Skeletal muscle tissue (tissue), 5 donors: Measurements from ENCODE around the gene ICA1. TPM values are rescaled to one million over a fixed set of nuclear protein-coding genes. Genes with fewer than 3 reads are reported as not detected.
"Not testable (repeated sequence)": the region's sequence is repeated elsewhere in the genome, so short reads cannot be mapped to it uniquely, and the experiment has no call there.

ENCODE experiments used
- H3K27ac ChIP-seq: one replicate; pipeline ENCODE4 v1.7.0; 2013; ENCODE audit warnings: mild to moderate bottlenecking, low read depth, low read length, inconsistent platforms
- H3K27me3 ChIP-seq, 3 donors: one replicate each; pipeline ENCODE4 v1.7.0; 2013; ENCODE audit warnings: low read length in 3 of 3; ENCODE audit not compliant: control insufficient read depth in 3 of 3, insufficient read depth in 3 of 3
- H3K36me3 ChIP-seq, 3 donors: one replicate each; pipeline ENCODE4 v1.7.0; 2013; ENCODE audit warnings: low read length in 3 of 3; ENCODE audit not compliant: control insufficient read depth in 3 of 3, insufficient read depth in 3 of 3
- H3K4me1 ChIP-seq, 3 donors: one replicate each; pipeline ENCODE4 v1.7.0; 2013; ENCODE audit warnings: low read length in 3 of 3, mild to moderate bottlenecking in 3 of 3; ENCODE audit not compliant: control insufficient read depth in 3 of 3, insufficient read depth in 3 of 3
- H3K4me3 ChIP-seq, 3 donors: one replicate each; pipeline ENCODE4 v1.7.0; 2013; ENCODE audit warnings: low read length in 3 of 3
- H3K9ac ChIP-seq, 3 donors: one replicate each; pipeline ENCODE4 v1.7.0; 2013; ENCODE audit warnings: low read length in 3 of 3, mild to moderate bottlenecking in 3 of 3, moderate library complexity in 2 of 3, low read depth in 1 of 3
- H3K9me3 ChIP-seq, 3 donors: one replicate each; pipeline ENCODE4 v1.7.0; 2013; ENCODE audit warnings: low read length in 3 of 3; ENCODE audit not compliant: control insufficient read depth in 3 of 3
- small RNA-seq: library from RNA; depleted of rRNA; stranded (forward); fragments of <200 nt; gene quantifications from one replicate; pipeline ENCODE3, GENCODE V24; 2014
- total RNA-seq: library from RNA; depleted of rRNA; stranded (reverse); fragments of >200 nt; gene quantifications from one replicate; pipeline ENCODE4 v1.2.3, GENCODE V29; 2014
- donor health status: Osteomylitis.

ICA1 gene
- total RNA-seq, 1 donor from 2014 or later: 8.9 TPM

GRCh38 chr7:8063706-8064297, 198.2 kb downstream of the ICA1 start:
- peaks cover 0 to 10% (median 0%) of the 10 kb centered on the region in 3 donors for H3K36me3 ChIP-seq
- H3K9me3 ChIP-seq: no peaks in the 10 kb centered on the region
- no peak overlapping the region for H3K27ac ChIP-seq
- no peaks in the 10 kb centered on the region for H3K27me3 ChIP-seq
- H3K9ac ChIP-seq: no peak overlapping the region
- peaks cover under 1 to 4% (median 4%) of the 10 kb centered on the region in 3 donors for H3K4me1 ChIP-seq
- H3K4me3 ChIP-seq: no peak overlapping the region

GRCh38 chr7:8063300-8063699, 198.7 kb downstream of the ICA1 start:
- not testable (repeated sequence) for H3K27ac ChIP-seq, H3K36me3 ChIP-seq, H3K9me3 ChIP-seq, H3K27me3 ChIP-seq, H3K4me1 ChIP-seq, H3K9ac ChIP-seq, H3K4me3 ChIP-seq

Small RNAs within 50 kb of the gene (small RNA-seq; reads per million reads assigned to genes)
- not detected for gene AC007009.1

Other genes starting within 250 kb of the ICA1 start
- not detected for gene NXPH1, start 171.4 kb upstream of the ICA1 start, total RNA-seq